Measurements from ENCODE around the gene TMC3.

GRCh38 chr15:81288040-81288439 is 86.0 kb downstream of the TMC3 start:
- TF ChIP-seq CTCF (IDR thresholded peaks at IDR 0.05; ENCODE audit: poor library complexity): no peak
- no peak for TF ChIP-seq EZH2phosphoT487 (IDR thresholded peaks at IDR 0.05; ENCODE audit: low read depth, severe bottlenecking, unreplicated experiment)

Measured in hepatocyte (in vitro differentiated cells).